Astrocyte (in vitro differentiated cells and primary cell): ENCODE results near the gene STT3B.

Experiments used
- EZH2 ChIP-seq: IDR thresholded peaks from 2 replicates; pipeline ENCODE4 v1.6.1; 2012; ENCODE audit warnings: mild to moderate bottlenecking, low read length, inconsistent platforms; ENCODE audit not compliant: insufficient read depth
- TF ChIP-seq, protein P1 (sequence below): IDR thresholded peaks from 2 replicates; pipeline ENCODE4 v1.5.1; 2011; ENCODE audit warnings: low read depth, mild to moderate bottlenecking, inconsistent platforms, low read length, moderate library complexity; ENCODE audit not compliant: insufficient read depth

DNA sequence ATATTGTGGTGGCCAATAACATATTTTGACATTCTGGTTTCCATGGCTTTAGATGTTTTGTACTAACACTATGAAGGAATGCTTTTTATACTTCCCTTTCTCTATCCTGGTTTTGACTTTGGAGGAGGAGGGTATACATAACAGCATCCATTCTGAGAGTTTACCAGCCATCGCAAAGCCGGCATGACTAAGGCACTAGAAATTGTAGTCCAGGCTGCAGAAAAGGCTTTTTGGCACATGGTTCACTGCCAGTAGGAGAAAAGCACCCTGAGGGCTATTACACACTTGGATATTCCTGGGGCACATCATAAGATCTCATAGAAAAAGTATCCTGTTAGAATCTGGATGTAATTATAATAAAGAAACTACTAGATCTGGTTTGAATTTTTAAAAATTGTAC, 101.8 kb downstream of the STT3B start:
- TF ChIP-seq, protein P1, sequence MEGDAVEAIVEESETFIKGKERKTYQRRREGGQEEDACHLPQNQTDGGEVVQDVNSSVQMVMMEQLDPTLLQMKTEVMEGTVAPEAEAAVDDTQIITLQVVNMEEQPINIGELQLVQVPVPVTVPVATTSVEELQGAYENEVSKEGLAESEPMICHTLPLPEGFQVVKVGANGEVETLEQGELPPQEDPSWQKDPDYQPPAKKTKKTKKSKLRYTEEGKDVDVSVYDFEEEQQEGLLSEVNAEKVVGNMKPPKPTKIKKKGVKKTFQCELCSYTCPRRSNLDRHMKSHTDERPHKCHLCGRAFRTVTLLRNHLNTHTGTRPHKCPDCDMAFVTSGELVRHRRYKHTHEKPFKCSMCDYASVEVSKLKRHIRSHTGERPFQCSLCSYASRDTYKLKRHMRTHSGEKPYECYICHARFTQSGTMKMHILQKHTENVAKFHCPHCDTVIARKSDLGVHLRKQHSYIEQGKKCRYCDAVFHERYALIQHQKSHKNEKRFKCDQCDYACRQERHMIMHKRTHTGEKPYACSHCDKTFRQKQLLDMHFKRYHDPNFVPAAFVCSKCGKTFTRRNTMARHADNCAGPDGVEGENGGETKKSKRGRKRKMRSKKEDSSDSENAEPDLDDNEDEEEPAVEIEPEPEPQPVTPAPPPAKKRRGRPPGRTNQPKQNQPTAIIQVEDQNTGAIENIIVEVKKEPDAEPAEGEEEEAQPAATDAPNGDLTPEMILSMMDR: no peak
- no peak for TF ChIP-seq EZH2
